H1 (cell line): ENCODE data around the gene TXNRD2. TPM values are rescaled to one million over a fixed set of nuclear protein-coding genes. Genes with fewer than 3 reads are reported as not detected.
A peak's percentile ranks its signal among the peaks of the same experiment; 100 is the strongest.

Source experiments
- CTCF ChIA-PET: fragments of 300-600 bp; sonication (Branson Sonifier 250); formaldehyde crosslinking; loops from one replicate; lab custom pipeline; 2021; ENCODE audit not compliant: partially characterized antibody; lab: Charles Lee
- POLR2A ChIA-PET: fragments of 300-600 bp; sonication (Branson Sonifier 250); formaldehyde crosslinking; loops from one replicate; lab custom pipeline; 2021; ENCODE audit warnings: inconsistent platforms; ENCODE audit not compliant: partially characterized antibody; lab: Charles Lee
- DNase-seq, 2 experiments: peaks; one replicate each; pipeline versions ENCODE4 v3.0.0 to v3.0.0-alpha.2; 2010 to 2022; ENCODE audit warnings: low spot score in 2 of 2, low read depth in 1 of 2, mixed read lengths in 1 of 2
- FAIRE-seq: peaks from 2 replicates; lab custom pipeline; 2011; peaks lifted over from hg19 to GRCh38; lab: Jason Lieb, UNC
- H2AFZ ChIP-seq: 2 replicates; pipeline ENCODE4 v1.8.1; 2012; ENCODE audit warnings: low read length, inconsistent platforms
- H2AK5ac ChIP-seq: 2 replicates; pipeline ENCODE4 v1.6.1; 2013; ENCODE audit warnings: low read depth, low read length
- H2BK120ac ChIP-seq: replicated peaks from 2 replicates; pipeline ENCODE3; 2013; ENCODE audit warnings: low read depth, low read length, inconsistent platforms
- H2BK12ac ChIP-seq: 2 replicates; pipeline ENCODE4 v1.6.1; 2013; ENCODE audit warnings: low read depth, low read length
- H2BK15ac ChIP-seq: 2 replicates; pipeline ENCODE4 v1.6.1; 2013; ENCODE audit warnings: low read length
- H2BK20ac ChIP-seq: 2 replicates; pipeline ENCODE4 v1.6.1; 2013; ENCODE audit warnings: low read length
- H2BK5ac ChIP-seq: 2 replicates; pipeline ENCODE4 v1.6.1; 2013; ENCODE audit warnings: low read depth, low read length
- H3K14ac ChIP-seq: 2 replicates; pipeline ENCODE4 v1.6.1; 2013; ENCODE audit warnings: inconsistent platforms; ENCODE audit not compliant: insufficient read length
- H3K18ac ChIP-seq: 2 replicates; pipeline ENCODE4 v1.6.1; 2013; ENCODE audit warnings: low read length; ENCODE audit errors: extremely low read depth
- H3K23ac ChIP-seq: 2 replicates; pipeline ENCODE4 v1.6.1; 2013; ENCODE audit warnings: inconsistent platforms; ENCODE audit not compliant: insufficient read length
- H3K23me2 ChIP-seq: 2 replicates; pipeline ENCODE4 v1.6.1; 2013; ENCODE audit warnings: low read depth, low read length
- H3K27ac ChIP-seq: 2 replicates; pipeline ENCODE4 v1.6.1; 2011; ENCODE audit warnings: low read depth, low read length, inconsistent platforms
- H3K27me3 ChIP-seq, 4 experiments: replicated peaks in 1 of 4; 1 replicate in 1 of 4; 2 replicates in 3 of 4; pipeline versions ENCODE4 v1.6.1 to v1.8.1; 2011 to 2013; ENCODE audit warnings: low read length in 3 of 4, mild to moderate bottlenecking in 3 of 4, inconsistent platforms in 2 of 4, mixed read lengths in 2 of 4, moderate library complexity in 1 of 4; ENCODE audit not compliant: control insufficient read depth in 3 of 4, insufficient read depth in 3 of 4; ENCODE audit errors: extremely low read depth in 1 of 4
- H3K36me3 ChIP-seq, 4 experiments: 2 replicates each; pipeline versions ENCODE4 v1.6.1 to v1.8.1; 2011 to 2013; ENCODE audit warnings: mild to moderate bottlenecking in 4 of 4, low read length in 3 of 4, moderate library complexity in 2 of 4, control low read depth in 1 of 4, inconsistent platforms in 1 of 4; ENCODE audit not compliant: insufficient read depth in 4 of 4, control insufficient read depth in 2 of 4
- H3K4ac ChIP-seq: replicated peaks from 2 replicates; pipeline ENCODE3; 2013; ENCODE audit warnings: low read length, low read depth, mixed read lengths, inconsistent platforms; ENCODE audit not compliant: insufficient read length
- H3K4me1 ChIP-seq, 4 experiments: replicated peaks in 1 of 4; 1 replicate in 1 of 4; 2 replicates in 3 of 4; pipeline versions ENCODE4 v1.6.1 to v1.8.1; 2011 to 2013; ENCODE audit warnings: low read length in 3 of 4, inconsistent platforms in 2 of 4, mixed read lengths in 1 of 4; ENCODE audit not compliant: insufficient read depth in 4 of 4, control insufficient read depth in 3 of 4
- H3K4me2 ChIP-seq, 2 experiments: 2 replicates each; pipeline versions ENCODE4 v1.6.1 to v1.8.1; 2011 to 2013; ENCODE audit warnings: low read depth in 2 of 2, low read length in 2 of 2, control low read depth in 1 of 2, inconsistent platforms in 1 of 2, mild to moderate bottlenecking in 1 of 2; ENCODE audit not compliant: insufficient read depth in 1 of 2
- H3K4me3 ChIP-seq, 4 experiments: fragments of 200-600, 300-600 bp in 1 of 4; sonication (generic), shearing (Covaris generic), sonication (Bioruptor Twin) in 1 of 4; 2 replicates each; pipeline versions ENCODE4 v1.5.1 to v1.8.1; 2011 to 2016; ENCODE audit warnings: low read length in 4 of 4, low read depth in 3 of 4, control low read depth in 2 of 4, inconsistent platforms in 2 of 4, mild to moderate bottlenecking in 2 of 4, mixed read lengths in 1 of 4, moderate library complexity in 1 of 4; ENCODE audit not compliant: insufficient read depth in 2 of 4; ENCODE audit errors: extremely low read depth in 1 of 4
- H3K56ac ChIP-seq: replicated peaks from 2 replicates; pipeline ENCODE3; 2013; ENCODE audit warnings: low read depth, mild to moderate bottlenecking, mixed read lengths, low read length, inconsistent platforms; ENCODE audit not compliant: insufficient read length
- H3K79me1 ChIP-seq: 2 replicates; pipeline ENCODE4 v1.6.1; 2013; ENCODE audit warnings: low read depth, low read length, control low read depth
- H3K79me2 ChIP-seq, 2 experiments: 2 replicates each; pipeline versions ENCODE4 v1.6.1 to v1.8.1; 2012 to 2013; ENCODE audit warnings: low read length in 2 of 2, mild to moderate bottlenecking in 2 of 2, inconsistent platforms in 1 of 2; ENCODE audit not compliant: insufficient read depth in 2 of 2, control insufficient read depth in 1 of 2
- H3K9ac ChIP-seq, 4 experiments: replicated peaks in 1 of 4; 1 replicate in 1 of 4; 2 replicates in 3 of 4; pipeline versions ENCODE4 v1.6.1 to v1.8.1; 2011 to 2013; ENCODE audit warnings: low read depth in 3 of 4, low read length in 3 of 4, control low read depth in 2 of 4, mild to moderate bottlenecking in 2 of 4, moderate library complexity in 2 of 4, inconsistent platforms in 1 of 4; ENCODE audit errors: extremely low read depth in 1 of 4
- H3K9me3 ChIP-seq, 2 experiments: 2 replicates each; pipeline versions ENCODE4 v1.6.1 to v1.8.1; 2012 to 2013; ENCODE audit warnings: mild to moderate bottlenecking in 2 of 2, moderate library complexity in 2 of 2, control low read depth in 1 of 2, inconsistent platforms in 1 of 2, low read depth in 1 of 2, low read length in 1 of 2, mixed read lengths in 1 of 2; ENCODE audit not compliant: insufficient read depth in 2 of 2
- H4K20me1 ChIP-seq, 2 experiments: replicated peaks in 1 of 2; 2 replicates each; pipeline versions ENCODE3 to v1.8.1; 2011 to 2013; ENCODE audit warnings: inconsistent platforms in 2 of 2, low read length in 2 of 2, mild to moderate bottlenecking in 1 of 2; ENCODE audit not compliant: insufficient read depth in 2 of 2, control insufficient read depth in 1 of 2
- H4K5ac ChIP-seq: 2 replicates; pipeline ENCODE4 v1.6.1; 2013; ENCODE audit warnings: low read length, low read depth, mixed read lengths, inconsistent platforms; ENCODE audit not compliant: insufficient read length
- H4K8ac ChIP-seq: 2 replicates; pipeline ENCODE4 v1.8.0; 2013; ENCODE audit warnings: mild to moderate bottlenecking, moderate library complexity, low read length, inconsistent platforms; ENCODE audit not compliant: insufficient read depth; ENCODE audit errors: extremely low read depth
- H4K91ac ChIP-seq: replicated peaks from 2 replicates; pipeline ENCODE3; 2013; ENCODE audit warnings: low read length, mixed read lengths, inconsistent platforms; ENCODE audit not compliant: insufficient read length
- HDAC2 ChIP-seq, 2 experiments: fragments of 300-600 bp in 1 of 2; sonication (generic) in 1 of 2; IDR thresholded peaks; 2 replicates each; pipeline ENCODE4 v1.6.1; 2011 to 2012; ENCODE audit warnings: low read depth in 2 of 2, low read length in 2 of 2, mild to moderate bottlenecking in 2 of 2, moderate library complexity in 2 of 2, borderline replicate concordance in 1 of 2, inconsistent platforms in 1 of 2
- WGBS, 2 experiments: shearing (Covaris generic) in 1 of 2; methylation state at CpG; one replicate each; pipeline versions ENCODE4 v1.1.6 to v1.1.7; 2013 to 2015; ENCODE audit warnings: low lambda C conversion rate in 2 of 2, mixed read lengths in 2 of 2, inconsistent platforms in 1 of 2, low coverage in 1 of 2, missing lambda C conversion rate in 1 of 2; ENCODE audit not compliant: insufficient replicate concordance in 2 of 2, insufficient coverage in 1 of 2, insufficient read length in 1 of 2; ENCODE audit errors: extremely low coverage in 1 of 2, missing lambda C conversion rate in 1 of 2; 5-methylcytosine and 5-hydroxymethylcytosine counted together
- polyA plus RNA-seq, 7 experiments: library from polyadenylated mRNA; depleted of rRNA in 3 of 7; stranded (reverse) in 5 of 7; unstranded in 2 of 7; fragments of >200 nt in 5 of 7; fragments of 200-250 nt in 2 of 7; gene quantifications; 1 replicate in 5 of 7; 2 replicates in 1 of 7; 4 replicates in 1 of 7; pipeline versions ENCODE4 v1.2.1 to v1.2.3, GENCODE V29; 2011 to 2013; ENCODE audit warnings: missing spikeins in 2 of 7, mixed read lengths in 2 of 7
- total RNA-seq: library from RNA; stranded (reverse); fragmentation: NEBNext Ultra II Directional; extraction: Animal tissue kit (Norgen Biotek cat#: 25700); gene quantifications from 2 replicates; pipeline ENCODE4 v1.2.1, GENCODE V29; 2021

TXNRD2 gene
- total and polyA plus RNA-seq, 2 of the 8 experiments (the other 6 are each of a cell fraction or from before 2014, with no cell fraction given) = 14.8 to 21.9 TPM

GRCh38 chr22:19853058-19853878, 88.3 kb downstream of the TXNRD2 start:
- Histone ChIP-seq H2BK12ac (no peak overlapping the region), H3K9me3 (no peaks in the 10 kb centered on the region), H3K79me2 (peaks cover 0 to 26% of the 10 kb centered on the region in 2 experiments; a peak in 3 of 4 replicates), H3K36me3 (peaks cover 2 to 16% (median 14%) of the 10 kb centered on the region in 4 experiments; a peak in 6 of 8 replicates), H3K14ac (no peak overlapping the region), H4K5ac (no peak overlapping the region), H3K4ac (no peak overlapping the region), H4K8ac (no peak overlapping the region), H3K18ac (no peak overlapping the region; the same call in 1 of the 2 replicates), H2BK5ac (peak overlapping the region; percentile 83; the same call in 1 of the 2 replicates), H2BK15ac (no peak overlapping the region), H3K23ac (no peak overlapping the region), H3K9ac (peak overlapping the region in 3 of 4 experiments; percentile 61 to 86 (median 78); a peak in 5 of 7 replicates), H2BK20ac (no peak overlapping the region), H3K27ac (no peak overlapping the region), H3K23me2 (peaks cover 16% of the 10 kb centered on the region; the same call in 1 of the 2 replicates), H2AFZ (no peak overlapping the region), H3K79me1 (peaks cover 21% of the 10 kb centered on the region), H2BK120ac (no peak overlapping the region), H4K20me1 (peaks cover 10 to 41% of the 10 kb centered on the region in 2 experiments), H3K4me2 (peak overlapping the region; percentile 88 to 99), H3K27me3 (no peaks in the 10 kb centered on the region), H3K4me1 (peaks cover 0 to 24% (median 12%) of the 10 kb centered on the region in 4 experiments; a peak in 6 of 7 replicates), H2AK5ac (no peak overlapping the region; the same call in 1 of the 2 replicates), H3K4me3 (peak overlapping the region; percentile 75 to 92 (median 87); a peak in 7 of 8 replicates), H4K91ac (peak overlapping the region; percentile 20), H3K56ac (no peak overlapping the region)
- ChIA-PET CTCF (interaction anchor here (0.8 to 1.0 kb wide), 2 partner anchors 32 to 33 kb away, joined by 3 to 4 read pairs; no protein-coding TSS in a partner anchor), POLR2A (interaction anchor here (0.8 to 1.5 kb wide), 6 partner anchors 9 to 69 kb away, joined by 3 to 10 read pairs (median 5); no protein-coding TSS in a partner anchor)
- TF ChIP-seq HDAC2 (IDR thresholded peaks at IDR 0.05; ENCODE audit: borderline replicate concordance in 1 of 2, low read depth in 2 of 2, low read length in 2 of 2) = no peak
- no peak for DNase-seq
- WGBS, 2 experiments = 78% methylated on average over 11 of the region's 11 CpGs; no CpG with 5 or more reads in 1 of the 2 experiments
- FAIRE-seq = no peak
